ENCODE data around the gene ZNF521.

ZNF521 gene

GRCh38 chr18:25335062-25335461 is 16.9 kb downstream of the ZNF521 start:
- no peak for DNase-seq

- no peak for DNase-seq
Measured at GRCh38 chr18:25334588-25334987, 17.4 kb downstream of the ZNF521 start.

- no peak for DNase-seq
Measured at GRCh38 chr18:25332002-25332401, 20.0 kb downstream of the ZNF521 start.

- DNase-seq: no peak
Measured at GRCh38 chr18:25329783-25330182, 22.2 kb downstream of the ZNF521 start.

- DNase-seq: no peak
Measured at GRCh38 chr18:25327584-25327983, 24.4 kb downstream of the ZNF521 start.

GRCh38 chr18:25326361-25326952 is 25.5 kb downstream of the ZNF521 start:
- DNase-seq: no peak

- no peak for DNase-seq
Measured at GRCh38 chr18:25322806-25323205, 29.2 kb downstream of the ZNF521 start.

- no peak for DNase-seq
Measured at GRCh38 chr18:25316381-25317018, 35.5 kb downstream of the ZNF521 start.

- no peak for DNase-seq
Measured at GRCh38 chr18:25314838-25315190, 37.2 kb downstream of the ZNF521 start.

- no peak for DNase-seq
Measured at GRCh38 chr18:25314151-25314837, 37.7 kb downstream of the ZNF521 start.

GRCh38 chr18:25313268-25313667 is 38.7 kb downstream of the ZNF521 start:
- DNase-seq: no peak

GRCh38 chr18:25310045-25310444 is 41.9 kb downstream of the ZNF521 start:
- DNase-seq: no peak

- DNase-seq: no peak
Measured at GRCh38 chr18:25308381-25308780, 43.6 kb downstream of the ZNF521 start.

- DNase-seq: no peak
Measured at GRCh38 chr18:25307192-25307591, 44.8 kb downstream of the ZNF521 start.

- no peak for DNase-seq
Measured at GRCh38 chr18:25306671-25307070, 45.3 kb downstream of the ZNF521 start.

GRCh38 chr18:25305584-25305983 is 46.4 kb downstream of the ZNF521 start:
- DNase-seq: no peak

- DNase-seq: no peak
Measured at GRCh38 chr18:25300492-25300891, 51.5 kb downstream of the ZNF521 start.

GRCh38 chr18:25299426-25300300 is 52.3 kb downstream of the ZNF521 start:
- DNase-seq: no peak

GRCh38 chr18:25298853-25299274 is 53.1 kb downstream of the ZNF521 start:
- no peak for DNase-seq

GRCh38 chr18:25295624-25296138 is 56.3 kb downstream of the ZNF521 start:
- no peak for DNase-seq

GRCh38 chr18:25291150-25291549 is 60.8 kb downstream of the ZNF521 start:
- DNase-seq: no peak

GRCh38 chr18:25289001-25289631 is 62.9 kb downstream of the ZNF521 start:
- no peak for DNase-seq

All from stimulated activated CD8-positive, alpha-beta memory T cell treated with anti-CD3 and anti-CD28 coated beads, Interleukin-4, amount 100 ng/mL, for 48 hours (primary cell).